ENCODE data around the gene ODF2L.
"Not testable (repeated sequence)": the region's sequence is repeated elsewhere in the genome, so short reads cannot be mapped to it uniquely, and the experiment has no call there.

The ODF2L gene

DNA sequence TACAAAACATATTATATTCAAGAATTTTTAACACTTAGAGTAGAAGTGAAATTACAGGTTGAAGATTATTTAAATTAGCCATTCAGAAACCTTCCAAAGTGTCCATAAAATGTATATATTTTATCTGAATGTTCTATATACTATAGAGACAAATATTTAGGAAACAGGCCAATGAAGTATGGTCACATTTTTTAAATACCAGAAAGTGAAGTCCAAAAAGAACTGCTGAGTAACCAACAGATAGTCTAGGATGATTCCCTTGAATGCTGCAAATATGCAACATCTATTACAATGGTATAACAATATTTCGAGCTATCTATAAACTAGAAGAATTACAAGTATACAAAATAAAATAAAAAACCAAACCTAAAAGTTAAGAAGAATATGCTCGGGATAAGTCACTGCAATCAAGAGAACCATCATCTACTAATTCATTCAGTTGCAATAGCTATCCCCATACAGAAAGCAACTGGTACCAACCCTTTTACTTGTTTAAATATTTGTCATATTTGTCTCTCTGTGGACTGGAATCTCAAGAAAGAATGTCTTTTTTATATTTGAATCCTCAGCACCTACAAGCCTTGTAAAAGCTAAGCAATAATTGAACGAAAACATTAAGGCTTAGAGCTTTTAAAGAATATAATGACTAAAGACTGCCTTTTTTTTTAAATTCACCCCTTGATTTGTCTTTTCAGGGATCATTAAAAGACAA lies 8.1 kb downstream of the ODF2L start:
- no peak for DNase-seq

DNA sequence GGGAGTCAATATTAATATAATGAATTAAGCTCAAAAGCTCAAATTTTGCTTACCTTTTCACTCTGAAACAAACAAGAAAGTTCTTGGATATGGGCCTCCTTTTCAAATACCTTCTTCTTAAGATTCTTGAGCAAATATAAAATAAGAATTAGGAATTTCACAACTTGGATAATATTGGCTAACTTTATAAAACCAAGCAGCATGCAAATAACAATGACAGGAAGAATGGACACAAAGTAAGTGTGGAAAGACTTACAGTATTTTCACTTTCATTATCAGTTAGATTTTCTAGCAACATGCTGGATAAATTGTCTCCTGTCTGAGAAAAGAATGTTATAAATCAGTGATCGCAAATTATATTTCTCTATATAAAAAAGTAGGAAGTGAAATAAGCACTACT lies 13.2 kb downstream of the ODF2L start:
- DNase-seq, result no peak

DNA sequence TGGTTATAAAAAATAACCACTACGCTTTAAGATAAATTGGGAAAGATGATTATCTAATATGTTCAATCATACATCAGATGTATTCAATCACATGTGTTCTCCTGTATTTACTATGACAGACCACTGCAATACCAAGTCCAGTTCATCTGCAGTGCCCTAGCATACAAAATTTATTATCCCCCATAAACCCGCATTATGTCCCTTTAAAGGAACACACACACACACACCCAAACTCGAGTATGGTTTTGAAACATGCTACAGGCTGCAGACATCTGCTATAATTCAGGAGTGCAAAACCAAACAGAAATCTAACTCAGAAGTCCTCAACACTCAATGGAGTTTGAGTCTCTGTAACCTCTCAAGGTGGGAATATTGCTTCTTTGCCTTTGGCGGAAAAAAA lies 14.9 kb downstream of the ODF2L start:
- DNase-seq, result no peak

DNA sequence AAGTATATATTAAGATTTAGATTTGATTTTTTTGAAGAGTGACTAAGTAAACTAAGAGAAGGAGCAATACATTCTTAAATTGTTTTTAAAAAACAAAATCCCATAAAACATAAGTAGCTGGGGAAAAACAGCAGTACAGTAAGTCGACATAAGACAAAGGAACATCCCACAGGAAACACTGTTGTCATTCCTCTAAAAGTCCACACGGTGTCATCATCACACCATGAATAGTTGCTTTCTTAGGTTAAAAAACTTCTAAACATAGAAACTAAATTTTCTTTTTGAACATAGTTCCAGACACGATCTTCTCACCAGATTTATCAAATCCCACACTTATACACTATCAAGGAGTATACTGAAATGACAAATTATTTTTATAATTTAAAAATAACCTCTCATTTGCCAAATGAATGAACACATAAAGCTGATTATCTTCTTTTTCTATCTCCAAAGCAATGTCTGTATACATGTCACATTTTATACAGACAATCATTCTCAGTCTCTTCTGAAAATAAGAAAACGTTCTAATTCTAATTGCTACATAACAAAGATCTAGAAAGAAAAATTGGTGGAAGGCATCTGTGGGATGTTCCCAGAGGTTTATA lies 15.8 kb downstream of the ODF2L start:
- peak; percentile 68 for DNase-seq

DNA sequence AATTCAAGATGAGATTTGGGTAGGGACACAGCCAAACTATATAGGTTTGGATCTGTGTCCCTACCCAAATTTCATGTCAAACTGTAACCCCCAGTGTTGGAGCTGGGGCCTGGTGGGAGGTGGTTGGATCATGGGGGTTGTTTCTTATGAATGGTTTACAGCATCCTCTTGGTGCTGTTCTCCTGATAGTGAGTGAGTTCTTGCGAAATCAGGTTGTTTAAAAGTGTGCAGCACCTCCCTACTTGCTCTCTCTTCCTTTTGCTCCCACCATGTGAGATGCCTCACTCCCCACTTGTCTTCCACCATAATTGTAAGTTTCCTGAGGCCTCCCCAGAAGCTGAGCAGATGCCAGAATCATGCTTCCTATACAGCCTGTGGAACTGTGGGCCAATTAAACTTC lies 17.3 kb downstream of the ODF2L start:
- no peak for DNase-seq

DNA sequence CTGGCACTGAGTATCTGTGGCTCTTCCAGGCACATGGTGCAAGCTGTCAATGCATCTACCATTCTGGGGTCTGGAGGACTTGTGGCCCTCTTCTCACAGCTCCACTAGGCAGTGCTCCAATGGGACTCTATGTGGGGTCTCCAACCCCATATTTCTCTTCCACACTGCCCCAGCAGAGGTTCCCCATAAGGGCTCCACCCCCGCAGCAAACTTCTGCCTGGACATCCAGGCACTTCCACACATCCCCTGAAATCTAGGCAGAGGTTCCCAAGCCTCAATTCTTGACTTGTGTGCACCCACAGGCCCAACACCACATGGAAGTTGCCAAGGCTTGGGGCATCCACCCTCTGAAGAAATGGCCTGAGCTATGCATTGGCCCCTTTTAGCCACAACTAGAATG lies 18.8 kb downstream of the ODF2L start:
- no peak for DNase-seq

DNA sequence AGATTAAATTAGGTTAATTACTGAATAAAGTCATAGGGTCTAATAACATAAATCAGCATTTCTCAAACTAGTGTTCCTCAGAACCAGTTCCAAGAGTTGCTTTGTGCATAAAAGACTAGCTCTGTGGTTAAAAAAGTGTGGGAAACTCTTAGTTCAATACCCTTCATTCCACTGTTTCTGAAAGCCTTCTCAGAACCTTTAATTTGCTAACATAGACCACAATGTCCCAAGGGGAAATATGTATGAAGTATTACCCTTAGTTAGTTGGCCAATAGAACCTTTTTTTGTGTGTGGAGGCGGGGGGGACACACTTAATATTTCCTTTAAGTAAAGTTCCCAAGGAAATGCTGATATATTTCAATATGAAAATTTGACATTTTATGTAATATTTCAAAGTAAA lies 20.4 kb downstream of the ODF2L start:
- DNase-seq, result no peak

DNA sequence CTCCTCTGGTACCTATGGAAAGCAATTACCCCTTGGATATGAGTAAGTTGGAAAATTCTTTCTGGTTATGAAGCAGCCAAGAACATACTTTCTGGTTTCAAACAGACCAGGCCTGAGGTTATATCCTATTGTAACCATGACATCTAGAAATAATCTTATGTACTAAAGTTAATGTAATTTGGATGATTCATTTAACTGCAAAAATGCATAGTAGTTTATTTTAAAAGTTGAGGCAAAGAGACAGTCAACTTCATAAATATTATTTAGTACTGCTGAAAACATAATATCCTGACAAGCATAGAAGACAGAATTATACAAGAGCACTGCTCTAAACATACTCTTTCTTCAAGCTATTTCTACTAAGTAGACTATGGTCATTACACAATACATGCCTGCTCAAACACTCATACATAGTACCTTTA lies 25.5 kb downstream of the ODF2L start:
- no peak for DNase-seq

DNA sequence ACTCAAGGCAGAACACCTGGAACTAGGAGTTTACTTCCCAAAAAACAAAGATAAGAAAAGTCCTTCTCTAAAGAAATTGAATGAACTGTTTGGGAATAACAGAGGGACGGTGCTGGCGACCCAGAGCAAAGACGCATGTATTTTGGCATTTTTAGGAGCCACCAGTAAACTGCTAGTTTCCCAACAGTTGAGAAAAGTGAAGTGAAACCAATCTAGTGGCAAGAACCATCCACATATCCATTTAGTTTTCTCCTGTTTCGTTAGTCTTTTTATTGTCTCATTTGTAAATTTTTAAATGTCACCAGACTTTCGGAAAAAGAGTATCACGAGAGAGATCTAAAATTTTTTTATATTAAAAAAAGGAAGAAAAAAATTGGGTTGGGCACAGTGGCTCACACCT lies 30.2 kb downstream of the ODF2L start:
- DNase-seq, result no peak

DNA sequence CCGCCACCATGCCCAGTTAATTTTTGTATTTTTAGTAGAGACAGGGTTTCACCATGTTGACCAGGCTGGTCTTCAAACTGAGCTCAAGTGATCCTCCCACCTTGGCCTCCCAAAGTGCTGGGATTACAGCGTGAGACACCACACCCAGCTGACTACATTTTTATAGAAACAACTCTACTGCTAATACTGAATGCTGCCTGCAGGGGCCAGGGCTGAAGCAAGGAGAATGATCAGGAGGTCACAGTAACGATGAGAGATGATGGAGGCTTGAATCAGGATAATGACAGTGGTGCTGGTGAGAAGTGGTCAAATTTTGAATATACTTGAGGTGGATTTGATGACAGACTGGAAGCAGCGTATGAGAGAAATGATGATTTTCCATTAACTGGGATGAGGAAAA lies 33.3 kb downstream of the ODF2L start:
- no peak for DNase-seq

DNA sequence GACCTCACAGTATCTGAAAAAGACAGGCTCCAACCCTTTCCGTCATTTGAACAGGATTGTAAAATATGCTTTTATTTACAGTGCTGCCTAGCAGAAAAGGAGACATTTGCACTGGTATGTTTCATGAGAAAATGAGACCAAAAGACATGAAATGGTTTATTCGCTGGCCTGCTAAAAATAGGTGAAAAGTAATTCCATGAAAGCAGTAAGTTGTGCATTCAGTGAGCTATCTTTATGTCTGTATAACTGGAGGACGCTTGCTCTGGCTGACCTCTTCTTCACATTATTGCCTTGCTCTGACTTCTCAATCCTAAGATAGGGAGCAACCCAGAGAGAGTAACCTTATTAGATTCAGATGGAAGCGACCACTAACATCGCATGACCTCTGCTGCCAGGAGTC lies 38.3 kb downstream of the ODF2L start:
- DNase-seq, result no peak

DNA sequence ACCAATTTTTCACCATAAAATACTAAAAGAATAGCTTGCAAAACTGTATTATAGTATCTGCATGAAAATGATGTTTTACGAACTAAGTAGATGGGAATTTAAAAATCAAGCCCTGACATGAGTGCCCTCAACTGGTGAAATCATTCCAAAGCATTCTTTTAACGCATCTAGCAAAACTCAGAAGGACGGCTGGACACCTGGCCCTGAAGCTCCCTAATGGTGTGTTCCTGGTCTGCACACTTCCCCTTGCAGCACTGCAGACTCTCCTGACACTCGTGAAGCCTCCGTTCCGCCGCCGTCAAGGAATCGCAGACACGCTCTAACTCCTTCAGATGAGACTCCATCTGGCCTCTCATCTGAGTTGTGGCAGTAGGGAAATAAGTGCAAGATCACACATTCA lies 39.9 kb downstream of the ODF2L start:
- no peak for DNase-seq

DNA sequence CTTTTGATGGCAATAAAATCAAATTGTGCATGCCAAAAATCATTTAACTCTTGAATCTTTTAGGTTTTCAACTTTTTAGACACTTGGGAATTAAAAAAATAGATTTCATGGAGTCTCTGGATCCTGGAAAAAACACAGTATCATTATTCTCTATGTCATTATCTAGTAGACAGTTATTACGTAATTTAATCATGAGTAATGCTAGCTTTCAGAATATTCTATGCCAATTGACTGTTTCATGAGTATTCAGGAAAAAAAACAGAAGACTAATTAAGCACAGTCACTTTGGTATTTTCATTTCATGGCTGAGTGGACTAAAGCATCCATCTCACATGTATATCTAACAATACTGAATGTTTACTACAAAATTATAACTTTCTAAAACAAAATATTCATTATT lies 44.0 kb downstream of the ODF2L start:
- DNase-seq, result no peak

DNA sequence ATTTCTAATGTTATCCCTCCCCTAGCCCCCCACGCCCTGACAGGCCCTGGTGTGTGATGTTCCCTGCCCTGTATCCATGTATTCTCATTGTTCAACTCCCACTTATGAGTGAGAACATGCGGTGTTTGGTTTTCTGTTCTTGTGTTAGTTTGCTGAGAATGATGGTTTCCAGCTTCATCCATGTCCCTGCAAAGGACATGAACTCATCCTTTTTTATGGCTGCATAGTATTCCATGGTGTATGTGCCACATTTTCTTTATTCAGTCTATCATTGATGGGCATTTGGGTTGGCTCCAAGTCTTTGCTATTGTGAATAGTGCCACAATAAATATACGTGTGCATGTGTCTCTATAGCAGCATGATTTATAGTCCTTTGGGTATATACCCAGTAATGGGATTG lies 45.9 kb downstream of the ODF2L start:
- not testable (repeated sequence) for DNase-seq

DNA sequence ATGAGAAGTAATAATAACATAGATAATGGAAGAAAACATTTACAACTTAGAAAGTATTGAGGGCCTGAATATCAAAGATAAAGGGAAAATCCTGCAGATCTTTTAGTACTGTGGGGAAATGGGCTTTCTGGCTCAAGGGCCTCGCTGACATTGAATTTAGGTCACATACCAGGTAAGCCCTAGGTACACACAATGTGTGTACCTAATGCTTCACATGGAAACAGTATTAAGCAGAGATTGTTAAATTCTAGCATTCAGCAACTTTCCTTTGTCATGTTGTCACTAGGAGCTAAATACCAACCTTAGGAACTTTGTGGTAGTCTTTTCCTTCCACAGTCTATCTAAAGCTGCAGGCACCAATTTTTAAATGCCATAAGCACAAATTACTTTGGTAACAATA lies 49.7 kb downstream of the ODF2L start:
- no peak for DNase-seq

DNA sequence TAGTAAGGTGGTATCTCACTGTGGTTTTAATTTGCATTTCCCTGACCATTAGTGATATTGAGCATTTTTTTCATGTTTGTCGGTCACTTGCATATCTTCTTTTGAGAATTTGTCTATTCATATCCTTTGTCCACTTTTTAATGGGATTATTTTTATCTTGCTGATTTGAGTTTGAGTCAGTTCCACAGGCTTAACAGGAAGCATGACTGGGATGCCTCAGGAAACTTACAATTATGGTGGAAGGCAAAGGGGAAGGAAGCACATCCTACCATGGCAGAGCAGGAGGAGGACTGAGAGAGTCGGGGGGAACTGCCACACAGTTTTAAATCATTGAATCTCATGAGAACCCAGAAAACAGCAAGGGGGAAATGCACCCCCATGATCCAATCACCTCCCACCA lies 51.1 kb downstream of the ODF2L start:
- no peak for DNase-seq

DNA sequence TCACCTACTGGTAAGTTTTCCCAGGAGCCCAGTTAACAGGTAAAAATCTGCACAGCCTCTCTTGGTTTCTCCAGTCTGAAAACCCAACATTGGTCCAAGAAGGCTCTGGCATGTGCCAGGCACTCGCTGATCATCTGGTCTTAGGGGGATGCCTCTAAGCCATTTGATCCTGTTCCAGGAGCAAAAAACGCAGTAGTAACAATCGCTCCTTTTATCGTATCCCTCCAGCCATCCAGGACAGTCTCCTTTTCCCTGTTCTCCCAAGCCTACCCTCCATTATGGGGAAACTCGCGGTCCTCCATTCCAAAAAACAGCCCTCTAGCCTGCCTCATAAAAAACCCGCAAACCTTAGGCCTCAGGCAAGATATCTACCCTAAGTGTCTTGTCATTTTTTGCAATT lies 56.2 kb downstream of the ODF2L start:
- no peak for DNase-seq

DNA sequence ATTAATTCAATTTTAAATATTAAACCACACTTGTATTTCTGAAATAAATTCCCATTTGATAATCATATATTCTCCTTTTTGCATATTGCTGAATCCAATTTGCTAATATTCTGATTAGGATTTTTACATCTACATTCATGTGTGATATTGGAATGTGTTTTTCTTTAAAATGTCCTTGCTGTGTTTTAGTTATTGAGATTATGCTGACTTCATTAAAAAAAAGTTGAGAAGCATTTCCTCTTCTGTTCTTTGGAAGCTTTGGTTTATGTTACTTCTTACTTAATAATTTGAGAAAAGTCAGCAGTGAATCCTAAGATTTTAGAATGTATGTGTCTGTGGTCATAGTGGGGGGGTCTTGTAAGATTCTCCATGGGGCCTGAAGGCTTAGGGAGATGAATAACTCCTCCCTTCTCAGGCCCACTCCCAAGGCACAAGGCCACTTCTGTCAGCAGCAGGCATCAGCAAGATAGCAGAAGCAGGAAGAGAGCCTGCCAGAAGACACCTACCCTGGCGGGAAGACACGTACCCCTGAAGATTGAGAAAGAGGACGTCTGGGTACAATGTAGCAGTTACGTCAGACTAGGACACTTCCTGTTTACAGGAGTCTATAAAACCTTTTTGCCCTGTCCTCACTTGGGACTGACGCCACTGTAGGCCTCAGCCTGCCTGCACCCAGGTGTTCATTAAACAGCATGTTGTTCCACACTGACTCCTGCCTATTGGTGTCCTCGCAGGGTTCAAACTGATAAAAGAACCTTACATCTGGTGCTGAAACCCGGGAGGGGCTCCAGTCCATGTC lies 56.9 kb downstream of the ODF2L start:
- no peak for DNase-seq

DNA sequence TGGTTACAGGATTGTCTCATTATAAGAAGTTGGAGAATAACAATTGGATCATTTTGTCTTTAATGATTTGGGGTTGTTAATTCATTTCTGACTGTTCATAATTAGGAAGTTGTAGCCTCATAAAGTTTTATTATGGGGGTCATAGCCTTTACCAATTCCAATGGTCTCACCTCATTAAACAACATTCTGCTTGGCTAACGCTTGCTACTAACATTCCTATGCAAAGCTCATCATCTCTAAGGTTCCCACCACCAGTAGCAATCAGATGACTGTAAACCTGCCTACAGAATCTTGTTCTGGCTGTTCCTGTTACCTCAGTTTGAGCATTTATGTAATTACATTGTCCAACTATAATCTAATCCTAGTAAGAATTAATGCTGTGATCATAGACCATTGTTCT lies 60.2 kb downstream of the ODF2L start:
- no peak for DNase-seq

DNA sequence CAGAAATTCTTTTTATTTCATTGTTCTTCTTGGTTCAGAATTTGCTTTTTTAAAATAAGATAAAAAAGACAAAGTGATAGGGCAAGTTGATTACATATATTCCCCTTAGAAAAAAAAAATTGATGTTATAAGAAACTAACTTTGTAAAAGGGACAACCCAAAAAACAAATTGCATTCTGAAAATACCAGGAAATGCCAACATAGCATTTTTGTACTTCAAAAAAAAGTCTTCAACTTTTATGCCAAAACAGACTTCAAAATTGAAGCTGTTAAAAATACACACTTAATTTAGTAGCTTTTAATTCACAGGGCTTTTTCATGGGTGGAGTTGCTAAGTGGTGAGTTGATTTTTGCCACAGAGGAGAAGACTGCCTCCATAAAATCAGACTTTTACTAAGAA lies 70.9 kb downstream of the ODF2L start:
- DNase-seq, result no peak

DNA sequence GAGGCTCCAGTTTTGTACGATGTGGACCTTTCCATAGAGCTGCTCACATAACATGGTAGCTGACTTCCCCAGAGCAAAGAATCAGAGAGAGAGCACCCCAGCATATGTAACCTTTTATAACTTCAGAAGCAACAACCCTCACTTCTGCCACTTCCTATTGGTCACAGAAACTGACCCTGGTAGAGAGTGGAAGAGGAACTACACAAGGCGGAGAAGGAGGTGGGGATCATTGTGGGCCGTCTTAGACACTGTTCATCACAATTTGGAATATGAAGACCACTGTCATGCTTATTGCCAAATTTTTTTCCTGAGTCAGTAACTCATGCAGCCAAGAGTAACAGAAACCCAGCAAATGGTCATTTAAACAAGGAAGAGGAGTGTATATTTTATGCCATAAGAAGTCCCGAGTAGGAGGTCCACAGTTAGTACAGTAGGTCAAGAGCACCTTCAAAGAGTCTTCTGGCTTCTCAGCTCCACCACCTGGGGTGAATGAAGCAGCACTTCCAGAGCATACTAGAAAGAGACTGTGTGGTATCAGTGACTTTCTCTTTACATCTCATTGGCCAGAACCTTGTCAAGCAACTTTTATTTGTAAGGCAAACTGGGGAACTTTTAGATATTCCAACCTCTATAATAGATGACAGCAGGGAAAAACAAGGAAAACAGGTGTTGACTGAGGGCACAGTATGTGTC lies 71.8 kb downstream of the ODF2L start:
- DNase-seq, result no peak

DNA sequence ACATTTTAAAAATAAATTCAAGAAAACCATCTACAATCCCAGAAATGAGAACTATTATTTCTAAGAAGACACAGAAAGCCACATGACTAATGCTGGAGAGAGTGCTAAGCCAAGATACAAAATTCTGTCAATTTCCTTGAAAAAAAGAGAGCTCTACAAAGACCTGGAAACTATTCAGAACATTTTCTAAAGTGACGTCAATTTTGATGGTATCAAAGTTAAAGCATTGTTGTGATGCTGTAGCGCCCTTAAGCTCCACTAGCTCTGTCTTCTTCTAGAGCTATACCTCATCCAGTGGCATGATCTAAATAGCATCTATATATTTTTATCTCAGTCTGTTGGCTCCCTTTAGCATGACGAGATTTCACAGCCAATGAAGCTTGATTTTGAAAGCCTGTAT lies 73.9 kb downstream of the ODF2L start:
- no peak for DNase-seq

DNA sequence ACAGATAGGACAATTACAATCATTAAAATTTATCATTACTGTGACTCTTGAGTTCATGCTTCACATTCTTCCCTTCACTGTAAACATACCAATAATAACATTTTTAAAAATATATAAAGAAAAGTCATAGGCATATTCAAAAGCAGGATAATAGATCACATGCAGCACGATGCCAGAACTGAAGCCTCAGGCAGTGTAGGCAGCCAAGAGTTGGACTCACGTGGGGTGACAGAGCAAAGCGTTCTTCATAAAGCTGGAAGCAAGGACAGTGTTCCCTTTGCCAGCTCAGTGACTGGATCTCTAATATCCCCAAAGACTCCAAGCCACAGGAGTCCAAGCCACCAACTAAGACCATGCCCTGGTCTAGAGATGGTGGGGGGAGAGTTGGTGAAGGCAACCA lies 77.7 kb downstream of the ODF2L start:
- DNase-seq, result no peak

DNA sequence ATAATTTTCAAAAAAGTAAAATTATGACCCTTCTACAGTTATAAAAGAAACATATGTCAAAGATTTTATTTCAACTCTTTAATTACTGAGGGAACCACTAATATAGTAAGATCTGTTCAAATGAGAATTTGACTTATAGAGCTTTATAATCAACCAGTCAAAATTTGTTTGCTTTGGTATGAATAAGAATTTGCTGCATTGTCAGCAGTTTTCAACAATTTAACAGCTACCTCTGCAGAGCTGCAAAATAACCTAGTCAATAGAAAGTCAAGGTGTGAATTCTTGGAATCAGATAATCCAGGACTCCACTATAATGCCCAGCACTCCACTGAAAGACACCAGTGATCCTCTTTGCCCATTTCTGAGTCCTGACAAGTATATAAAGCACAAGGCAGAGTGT lies 78.2 kb downstream of the ODF2L start:
- DNase-seq, result no peak
